NCI-H2171 treated with DMSO at 0.1 percent for 48 hours (cell line): ENCODE results near the gene FGR.
"Not testable (repeated sequence)": the region's sequence is repeated elsewhere in the genome, so short reads cannot be mapped to it uniquely, and the experiment has no call there.

Experiments used
- DNase-seq: peaks from one replicate; lab custom pipeline; 2025; lab: John Stamatoyannopoulos, UW

The FGR gene

GRCh38 chr1:27659497-27660299 lies 24.7 kb upstream of the FGR start:
- peak; percentile 76 for DNase-seq

GRCh38 chr1:27658951-27659496 lies 24.0 kb upstream of the FGR start:
- DNase-seq, result no peak

- no peak for DNase-seq
Measured at GRCh38 chr1:27656157-27656893, 21.3 kb upstream of the FGR start.

DNA sequence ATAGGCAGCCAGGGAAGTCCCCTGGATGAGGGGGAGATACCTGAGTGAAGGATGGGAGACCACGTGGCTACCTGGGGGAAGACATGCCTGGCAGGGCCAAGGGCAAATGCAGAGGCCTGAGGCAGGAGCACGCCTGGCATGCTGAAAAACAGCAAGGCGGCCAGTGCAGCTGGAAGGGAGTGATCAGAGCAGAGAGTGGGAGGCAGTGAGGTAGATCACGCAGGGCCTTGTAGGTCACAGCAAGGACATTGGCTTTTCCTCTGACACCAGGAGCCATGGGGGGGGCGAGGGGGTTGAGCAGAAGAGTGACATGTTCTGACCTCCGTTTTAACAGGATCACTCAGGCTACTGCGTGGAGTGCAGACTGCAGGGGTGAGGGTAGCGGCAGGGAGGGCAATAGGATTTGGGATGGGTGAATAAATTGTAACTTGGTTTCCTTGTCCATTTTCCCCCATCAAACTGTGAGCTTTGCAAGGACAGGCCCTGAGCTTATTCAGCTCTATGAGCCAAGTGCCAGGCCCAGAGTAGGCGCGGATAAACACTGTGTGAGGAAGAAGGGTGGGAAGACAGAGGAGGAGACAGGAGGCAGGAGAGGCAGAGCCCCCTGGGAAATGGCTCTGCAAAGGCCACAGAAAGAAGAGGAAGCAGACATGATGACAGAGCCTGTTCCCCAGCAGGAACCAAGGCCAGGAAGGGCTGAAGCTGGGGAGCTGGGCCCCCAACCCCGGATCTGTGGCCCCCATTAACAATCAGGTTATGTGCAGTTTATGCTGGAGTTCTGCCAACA lies 20.4 kb upstream of the FGR start:
- DNase-seq, result peak; percentile 25

- no peak for DNase-seq
Measured at GRCh38 chr1:27652111-27652864, 17.3 kb upstream of the FGR start.

- DNase-seq, result peak; percentile 36
Measured at GRCh38 chr1:27650539-27651175, 15.7 kb upstream of the FGR start.

- no peak for DNase-seq
Measured at GRCh38 chr1:27650171-27650538, 15.2 kb upstream of the FGR start.

DNA sequence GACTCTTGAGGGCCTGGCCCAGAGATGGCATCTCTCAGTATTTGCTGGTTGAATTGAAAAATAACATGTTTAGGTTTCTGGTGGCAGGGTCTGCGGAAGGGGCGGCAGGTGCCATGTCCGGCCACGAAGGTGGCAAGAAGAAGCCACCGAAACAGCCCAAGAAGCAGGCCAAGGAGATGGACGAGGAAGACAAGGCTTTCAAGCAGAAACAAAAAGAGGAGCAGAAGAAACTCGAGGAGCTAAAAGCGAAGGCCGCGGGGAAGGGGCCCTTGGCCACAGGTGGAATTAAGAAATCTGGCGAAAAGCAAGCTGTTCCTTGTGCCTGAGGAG lies 14.3 kb upstream of the FGR start:
- no peak for DNase-seq

- DNase-seq, result no peak
Measured at GRCh38 chr1:27648602-27649305, 13.8 kb upstream of the FGR start.

- no peak for DNase-seq
Measured at GRCh38 chr1:27647328-27647727, 12.3 kb upstream of the FGR start.

- DNase-seq, result peak; percentile 54
Measured at GRCh38 chr1:27646676-27647075, 11.7 kb upstream of the FGR start.

GRCh38 chr1:27645071-27645415 lies 10.1 kb upstream of the FGR start:
- no peak for DNase-seq

DNA sequence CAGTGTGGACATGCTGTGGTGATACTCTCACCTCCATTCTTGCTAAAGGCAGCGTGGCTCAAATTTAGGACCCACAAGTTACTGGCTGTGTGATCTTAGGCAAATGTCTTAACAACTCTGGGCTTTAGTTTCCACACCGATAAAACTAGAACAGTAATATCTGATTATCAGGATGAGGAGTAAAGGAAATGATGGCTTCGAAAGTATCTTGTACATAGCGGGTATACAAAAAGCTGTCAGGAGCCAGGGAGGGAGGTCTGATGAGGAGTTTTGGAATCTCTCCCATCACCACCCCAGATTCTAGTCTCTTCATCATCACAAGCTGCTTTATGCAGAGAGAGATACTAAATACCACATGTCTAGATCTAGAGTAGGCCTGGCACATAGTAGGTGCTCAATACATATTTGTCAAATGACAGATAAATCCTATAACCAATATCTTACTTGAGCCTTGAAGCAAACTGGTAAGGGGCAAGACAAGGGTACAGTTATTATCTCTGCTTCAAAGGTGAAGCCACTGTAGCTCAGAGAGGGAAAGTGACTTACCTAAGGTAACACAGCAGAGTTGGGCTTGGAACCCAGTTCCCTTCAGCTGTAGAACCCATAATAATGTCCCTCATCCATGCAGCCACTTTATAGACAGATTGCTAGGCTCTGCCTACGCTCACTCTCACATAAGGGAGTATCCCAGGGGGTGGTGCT lies 9.5 kb upstream of the FGR start:
- DNase-seq, result no peak

- peak; percentile 16 for DNase-seq
Measured at GRCh38 chr1:27643600-27644368, 8.8 kb upstream of the FGR start.

DNA sequence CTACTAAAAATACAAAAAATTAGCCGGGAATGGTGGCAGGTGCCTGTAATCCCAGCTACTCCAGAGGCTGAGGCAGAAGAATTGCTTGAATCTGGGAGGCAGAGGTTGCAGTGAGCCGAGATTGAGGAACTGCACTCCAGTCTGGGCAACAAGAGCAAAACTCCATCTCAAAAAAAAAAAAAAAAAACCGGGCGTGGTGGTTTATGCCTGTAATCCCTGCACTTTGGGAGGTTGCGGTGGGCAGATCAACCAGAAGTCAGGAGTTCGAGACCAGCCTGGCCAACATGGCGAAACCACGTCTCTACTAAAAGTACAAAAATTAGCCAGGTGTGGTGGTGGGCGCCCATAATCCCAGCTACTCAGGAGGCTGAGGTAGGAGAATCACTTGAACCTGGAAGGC lies 5.5 kb upstream of the FGR start:
- not testable (repeated sequence) for DNase-seq

DNA sequence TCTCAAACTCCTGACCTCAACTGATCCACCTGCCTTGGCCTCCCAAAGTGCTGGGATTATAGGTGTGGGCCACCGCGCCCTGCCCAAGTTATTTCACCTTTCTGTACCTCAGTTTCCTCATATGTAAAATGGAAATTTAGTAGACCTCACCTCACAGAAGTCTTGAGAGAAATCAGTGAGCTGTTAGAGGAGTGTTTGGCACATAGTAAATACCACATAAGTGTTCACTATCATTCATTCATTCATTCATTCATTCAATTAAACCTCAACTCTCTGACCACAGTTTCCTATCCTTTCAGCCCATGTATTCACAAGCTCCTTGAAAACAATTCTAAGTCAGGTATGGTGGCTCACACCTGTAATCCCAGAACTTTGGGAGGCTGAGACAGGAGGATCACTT lies 3.8 kb upstream of the FGR start:
- DNase-seq, result no peak

DNA sequence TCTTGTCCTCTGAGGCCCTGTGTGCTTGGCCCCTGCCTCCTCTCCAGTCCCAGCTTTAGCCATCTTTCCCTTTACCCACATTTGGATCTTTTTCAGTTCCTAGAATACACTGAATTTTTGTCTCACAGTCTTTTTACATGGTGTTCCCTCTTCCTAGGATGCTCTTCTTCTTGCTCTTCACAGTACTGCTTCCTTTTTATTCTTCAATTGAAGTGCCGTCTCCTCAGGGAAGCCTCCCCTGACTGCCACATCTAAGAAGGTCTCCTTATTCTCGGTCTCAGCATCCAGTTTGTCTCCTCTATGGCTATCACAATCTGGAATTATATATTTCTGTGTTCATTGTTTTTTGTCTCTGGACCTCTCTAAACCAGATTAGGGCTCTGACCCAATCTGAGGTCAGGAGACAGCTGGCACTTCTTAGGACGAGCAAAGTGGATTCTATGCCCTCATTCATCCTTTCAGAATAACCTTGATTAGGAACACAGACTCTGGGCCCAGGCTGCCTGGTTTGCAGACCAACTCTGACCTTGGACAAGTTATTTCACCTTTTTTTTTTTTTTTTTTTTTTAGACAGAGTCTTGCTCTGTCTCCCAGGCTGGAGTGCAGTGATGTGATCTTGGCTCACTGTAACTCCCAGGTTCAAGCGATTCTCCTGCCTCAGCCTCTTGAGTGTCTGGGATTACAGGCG lies 3.2 kb upstream of the FGR start:
- no peak for DNase-seq

DNA sequence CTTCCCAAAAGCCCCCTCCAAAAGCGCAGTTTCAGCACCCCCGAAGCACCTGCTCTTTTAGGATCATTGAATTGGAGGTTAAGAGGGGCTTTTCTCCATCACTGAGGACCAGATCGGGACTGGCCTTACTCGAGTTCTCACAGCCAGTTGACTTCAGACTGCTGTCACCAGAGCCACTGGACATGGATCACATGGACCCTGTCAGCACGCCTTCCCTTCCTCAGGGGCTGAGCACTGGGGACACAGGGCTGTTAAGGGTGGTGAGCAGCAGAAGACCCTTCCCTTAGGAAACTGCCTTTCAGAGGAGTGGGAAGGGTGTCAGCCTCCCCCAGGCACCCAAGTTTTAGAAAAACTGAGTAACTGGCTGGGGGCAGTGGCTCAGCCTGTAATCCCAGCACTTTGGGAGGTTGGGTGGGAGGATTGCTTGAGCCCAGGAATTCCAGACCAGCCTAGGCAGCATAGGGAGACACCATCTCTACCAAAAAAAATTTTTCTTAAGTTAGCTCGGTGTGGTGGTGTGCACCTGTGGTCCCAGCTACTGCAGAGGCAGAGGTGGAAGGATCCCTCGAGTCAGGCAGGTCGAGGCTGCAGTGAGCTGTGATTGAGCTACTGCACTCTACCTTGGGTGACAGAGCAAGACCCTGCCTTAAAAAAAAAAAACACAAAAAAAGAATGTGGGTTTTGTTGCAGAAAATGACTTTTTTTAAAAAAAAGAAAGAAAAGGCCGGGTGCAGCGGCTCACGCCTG lies 584 bp upstream of the FGR start:
- no peak for DNase-seq
